Left lung (tissue), 10 donors: ENCODE measurements around the gene TRIM56. TPM values are rescaled to one million over a fixed set of nuclear protein-coding genes. Genes with fewer than 3 reads are reported as not detected.
"Not testable (repeated sequence)": the region's sequence is repeated elsewhere in the genome, so short reads cannot be mapped to it uniquely, and the experiment has no call there.

Source experiments
- ATAC-seq: fragments of 200-7000 bp; cut with Tn5 transposase; one replicate; pipeline ENCODE4 v1.9.1; 2020; ENCODE audit warnings: moderate library complexity
- DNase-seq, 4 donors: peaks; one replicate each; pipeline ENCODE4 v3.0.0-alpha.2; 2013 to 2020
- H3K27ac ChIP-seq, 2 donors: fragments of 200-600 bp; sonication (generic) in 1 of 2; one replicate each; pipeline versions ENCODE4 v1.5.0 to v1.8.0; 2020 to 2021
- H3K27me3 ChIP-seq, 2 donors: fragments of 200-600 bp; sonication (generic) in 1 of 2; one replicate each; pipeline versions ENCODE4 v1.5.0 to v1.8.0; 2020 to 2021
- H3K36me3 ChIP-seq, 2 donors: fragments of 200-600 bp; sonication (generic) in 1 of 2; one replicate each; pipeline versions ENCODE4 v1.5.0 to v1.8.0; 2020 to 2021
- H3K4me1 ChIP-seq, 2 donors: fragments of 200-600 bp; one replicate each; pipeline ENCODE4 v1.8.0; 2021
- H3K4me3 ChIP-seq, 2 donors: fragments of 200-600 bp; sonication (generic) in 1 of 2; one replicate each; pipeline versions ENCODE4 v1.5.0 to v1.8.0; 2020 to 2021; ENCODE audit warnings: mild to moderate bottlenecking in 1 of 2
- H3K9me3 ChIP-seq, 2 donors: fragments of 200-600 bp; sonication (generic) in 1 of 2; one replicate each; pipeline versions ENCODE4 v1.5.0 to v1.8.0; 2020 to 2021
- CTCF ChIP-seq, 2 donors: fragments of 200-600 bp; sonication (generic) in 1 of 2; IDR thresholded peaks; one replicate each; pipeline versions ENCODE4 v1.5.0 to v1.8.0; 2021; ENCODE audit warnings: antibody characterized with exemption in 2 of 2
- intact Hi-C, 2 donors: fragments of 100-400 bp; cut with DNase I; formaldehyde crosslinking; loops; one replicate each; pipeline versions ENCODE4 v1.11.2 to v1.14.2; 2022
- polyA plus RNA-seq, 6 donors: library from polyadenylated mRNA; unstranded; fragments of 120-200 nt; gene quantifications; one replicate each; pipeline ENCODE4 v1.2.1, GENCODE V29; 2013; ENCODE audit not compliant: insufficient read length in 6 of 6
- total RNA-seq, 2 donors: library from RNA; stranded (reverse); fragmentation: NEBNext Ultra II Directional; extraction: Animal tissue kit (Norgen Biotek cat#: 25700); gene quantifications; one replicate each; pipeline ENCODE4 v1.2.1, GENCODE V29; 2021
- donor health status: DM: no; HTN: yes; CAD: no.
- donor health status: DM: no; HTN: no; CAD: no.

The TRIM56 gene
- total and polyA plus RNA-seq, 8 donors: 23.4 to 55.6 (median 26.9) TPM

- DNase-seq (no peak), ATAC-seq (no peak)
- no peaks in the 10 kb centered on the region for H3K9me3 ChIP-seq
- H3K4me3 ChIP-seq: peak overlapping the region; percentile 49 to 86
- H3K27me3 ChIP-seq: no peaks in the 10 kb centered on the region
- peaks cover 9 to 47% of the 10 kb centered on the region in 2 donors for H3K4me1 ChIP-seq
- peaks cover 0 to 29% of the 10 kb centered on the region in 2 donors for H3K36me3 ChIP-seq
- no peak for TF ChIP-seq CTCF (IDR thresholded peaks at IDR 0.05)
- intact Hi-C loops: loop anchor here in 1 of 2 donors (10.0 kb wide), 1 partner anchor 50 kb away; no protein-coding TSS in a partner anchor
- H3K27ac ChIP-seq: peak overlapping the region; percentile 93 to 94
Observed at GRCh38 chr7:101084865-101085161, 468 bp upstream of the TRIM56 start.

- intact Hi-C loops: loop anchor here in 1 of 2 donors (10.0 kb wide), 1 partner anchor 47 kb away; no protein-coding TSS in a partner anchor
- no peaks in the 10 kb centered on the region for H3K9me3 ChIP-seq
- H3K4me1 ChIP-seq: peaks cover 9 to 52% of the 10 kb centered on the region in 2 donors
- DNase-seq (no peak), ATAC-seq (no peak)
- TF ChIP-seq CTCF (IDR thresholded peaks at IDR 0.05): no peak
- H3K4me3 ChIP-seq: peak overlapping the region in 1 of 2 donors; percentile 86
- H3K27me3 ChIP-seq: no peaks in the 10 kb centered on the region
- peaks cover 0 to 45% of the 10 kb centered on the region in 2 donors for H3K36me3 ChIP-seq
- peak overlapping the region in 1 of 2 donors; percentile 93 for H3K27ac ChIP-seq
Observed at GRCh38 chr7:101087334-101088068, 2.2 kb downstream of the TRIM56 start.

- no peak overlapping the region for H3K4me3 ChIP-seq
- no peaks in the 10 kb centered on the region for H3K27me3 ChIP-seq
- no peaks in the 10 kb centered on the region for H3K9me3 ChIP-seq
- no peak for TF ChIP-seq CTCF (IDR thresholded peaks at IDR 0.05)
- H3K27ac ChIP-seq: no peak overlapping the region
- intact Hi-C loops: loop anchor here in 1 of 2 donors (10.0 kb wide), 1 partner anchor 47 kb away; no protein-coding TSS in a partner anchor
- DNase-seq: peak in 1 of 4 donors; percentile 71
- H3K4me1 ChIP-seq: peaks cover 9 to 52% of the 10 kb centered on the region in 2 donors
- H3K36me3 ChIP-seq: peaks cover 0 to 45% of the 10 kb centered on the region in 2 donors
- no peak for ATAC-seq
Observed at GRCh38 chr7:101088069-101088425, 2.8 kb downstream of the TRIM56 start.

GRCh38 chr7:101088858-101089529 lies 3.7 kb downstream of the TRIM56 start:
- no peak overlapping the region for H3K27ac ChIP-seq
- TF ChIP-seq CTCF (IDR thresholded peaks at IDR 0.05): no peak
- intact Hi-C loops: loop anchor here in 1 of 2 donors (10.0 kb wide), 1 partner anchor 46 kb away; no protein-coding TSS in a partner anchor
- ATAC-seq: no peak
- no peaks in the 10 kb centered on the region for H3K27me3 ChIP-seq
- H3K4me1 ChIP-seq: peaks cover 9 to 58% of the 10 kb centered on the region in 2 donors
- peaks cover 0 to 45% of the 10 kb centered on the region in 2 donors for H3K36me3 ChIP-seq
- H3K9me3 ChIP-seq: no peaks in the 10 kb centered on the region
- DNase-seq: no peak
- H3K4me3 ChIP-seq: no peak overlapping the region

GRCh38 chr7:101089876-101090275 lies 4.6 kb downstream of the TRIM56 start:
- Histone ChIP-seq H3K4me3 (no peak overlapping the region), H3K36me3 (peaks cover 0 to 45% of the 10 kb centered on the region in 2 donors), H3K27ac (no peak overlapping the region), H3K4me1 (peaks cover 8 to 62% of the 10 kb centered on the region in 2 donors), H3K27me3 (no peaks in the 10 kb centered on the region), H3K9me3 (no peaks in the 10 kb centered on the region)
- DNase-seq: peak in 1 of 4 donors; percentile 53
- ATAC-seq: no peak
- intact Hi-C loops: loop anchor here in 1 of 2 donors (10.0 kb wide), 1 partner anchor 45 kb away; no protein-coding TSS in a partner anchor
- TF ChIP-seq CTCF (IDR thresholded peaks at IDR 0.05): no peak

- H3K27me3 ChIP-seq, ATAC-seq, H3K4me3 ChIP-seq, H3K9me3 ChIP-seq, H3K27ac ChIP-seq, intact Hi-C loops: not testable (repeated sequence)
- peak in 1 of 4 donors; percentile 68 for DNase-seq
- peaks cover 0 to 56% of the 10 kb centered on the region in 2 donors for H3K4me1 ChIP-seq
- H3K36me3 ChIP-seq: peaks cover 0 to 40% of the 10 kb centered on the region in 2 donors
Observed at GRCh38 chr7:101092266-101092905, 7.1 kb downstream of the TRIM56 start.
